ENCODE results near the gene ACTR3C. TPM values are rescaled to one million over a fixed set of nuclear protein-coding genes. Genes with fewer than 3 reads are reported as not detected.

ACTR3C gene
- 10 to 100 TPM in 2 of 4 donors, 1 to 10 TPM in 2; 5.5 to 12.3 (median 9.4) TPM for total RNA-seq

- intact Hi-C loops (cut with DNase I; ENCODE audit: low total_unique reads): no loop called here
- WGBS, 2 donors: 6 to 10% methylated on average over 56 to 71 of the region's 82 CpGs
- no peak for TF ChIP-seq CTCF (IDR thresholded peaks at IDR 0.05)
- peak in 1 of 2 donors; percentile 86 for DNase-seq (ENCODE audit: low spot score in 2 of 2)
- H3K4me3 ChIP-seq (ENCODE audit: low read depth, poor library complexity, severe bottlenecking): peak within 1 kb of the TSS; percentile 56
Measured at GRCh38 chr7:150322833-150323681, at the start of gene ACTR3C, which contains the start of gene LRRC61. ACTR3C (minus strand) TSS chr7:150323545; CDS start chr7:150295296, 28,249 bp downstream. LRRC61 (plus strand) TSS chr7:150323355; CDS start chr7:150336862, 13,507 bp downstream.

GRCh38 chr7:150372271-150373048 lies 49.1 kb upstream of the ACTR3C start:
- intact Hi-C loops (cut with DNase I; ENCODE audit: low total_unique reads): no loop called here
- 91 to 93% methylated on average over 76 to 79 of the region's 79 CpGs for whole genome bisulfite sequencing, 2 donors
- no peak for DNase-seq (ENCODE audit: low spot score in 2 of 2)
- no peak overlapping the region for H3K4me3 ChIP-seq (ENCODE audit: low read depth, poor library complexity, severe bottlenecking)
- TF ChIP-seq POLR2A (IDR thresholded peaks at IDR 0.05) (no peak), CTCF (IDR thresholded peaks at IDR 0.05) (no peak)

- 94 to 95% methylated on average over 30 of the region's 30 CpGs for WGBS, 2 donors
- no peak for TF ChIP-seq CTCF (IDR thresholded peaks at IDR 0.05)
- no peak for TF ChIP-seq POLR2A (IDR thresholded peaks at IDR 0.05)
- H3K4me3 ChIP-seq (ENCODE audit: low read depth, poor library complexity, severe bottlenecking): no peak overlapping the region
- intact Hi-C loops (cut with DNase I; ENCODE audit: low total_unique reads): no loop called here
- DNase-seq (ENCODE audit: low spot score in 2 of 2): no peak
Measured at GRCh38 chr7:150371996-150372270, 48.6 kb upstream of the ACTR3C start.

GRCh38 chr7:150371131-150371995 lies 48.0 kb upstream of the ACTR3C start:
- no peak for DNase-seq (ENCODE audit: low spot score in 2 of 2)
- no peak for TF ChIP-seq CTCF (IDR thresholded peaks at IDR 0.05)
- TF ChIP-seq POLR2A (IDR thresholded peaks at IDR 0.05): no peak
- no peak overlapping the region for H3K4me3 ChIP-seq (ENCODE audit: low read depth, poor library complexity, severe bottlenecking)
- WGBS, 2 donors: 89 to 91% methylated on average over 44 of the region's 48 CpGs
- intact Hi-C loops (cut with DNase I; ENCODE audit: low total_unique reads): no loop called here

- 80 to 83% methylated on average over 3 of the region's 3 CpGs for WGBS, 2 donors
- no peak for DNase-seq (ENCODE audit: low spot score in 2 of 2)
- intact Hi-C loops (cut with DNase I; ENCODE audit: low total_unique reads): no loop called here
- TF ChIP-seq CTCF (IDR thresholded peaks at IDR 0.05): no peak
- no peak for TF ChIP-seq POLR2A (IDR thresholded peaks at IDR 0.05)
- no peak overlapping the region for H3K4me3 ChIP-seq (ENCODE audit: low read depth, poor library complexity, severe bottlenecking)
Measured at GRCh38 chr7:150370612-150371071, 47.3 kb upstream of the ACTR3C start.
